Heart right ventricle (tissue), 16 donors: ENCODE data around the gene TMIE. TPM values are rescaled to one million over a fixed set of nuclear protein-coding genes. Genes with fewer than 3 reads are reported as not detected.

Source experiments
- ATAC-seq, 8 donors: fragments of 200-7000 bp; cut with Tn5 transposase; one replicate each; pipeline ENCODE4 v1.9.1; 2020; ENCODE audit warnings: mild to moderate bottlenecking in 8 of 8, moderate library complexity in 8 of 8, moderate number of reproducible peaks in 1 of 8
- DNase-seq, 2 donors: peaks; one replicate each; pipeline ENCODE4 v3.0.0-alpha.2; 2020
- H3K27ac ChIP-seq, 10 donors: fragments of 200-600 bp; sonication (generic) in 2 of 10; one replicate each; pipeline versions ENCODE4 v1.5.0 to v1.8.0; 2020 to 2022; ENCODE audit warnings: mild to moderate bottlenecking in 3 of 10
- H3K27me3 ChIP-seq, 7 donors: fragments of 200-600 bp; one replicate each; pipeline ENCODE4 v1.8.0; 2021 to 2022; ENCODE audit warnings: mild to moderate bottlenecking in 2 of 7
- H3K36me3 ChIP-seq, 9 donors: fragments of 200-600 bp; sonication (generic) in 1 of 9; one replicate each; pipeline versions ENCODE4 v1.5.0 to v1.8.0; 2020 to 2022; ENCODE audit warnings: mild to moderate bottlenecking in 2 of 9
- H3K4me1 ChIP-seq, 9 donors: fragments of 200-600 bp; sonication (generic) in 1 of 9; one replicate each; pipeline versions ENCODE4 v1.5.0 to v1.8.0; 2020 to 2022; ENCODE audit warnings: mild to moderate bottlenecking in 4 of 9
- H3K4me3 ChIP-seq, 10 donors: fragments of 200-600 bp; sonication (generic) in 2 of 10; one replicate each; pipeline versions ENCODE4 v1.5.0 to v1.8.0; 2020 to 2022; ENCODE audit warnings: mild to moderate bottlenecking in 7 of 10, moderate library complexity in 2 of 10
- H3K9me3 ChIP-seq, 11 donors: fragments of 200-600 bp in 10 of 11; sonication (generic) in 2 of 11; one replicate each; pipeline versions ENCODE4 v1.5.0 to v1.8.0; 2013 to 2022; ENCODE audit warnings: mild to moderate bottlenecking in 2 of 11, control low read depth in 1 of 11, moderate library complexity in 1 of 11
- WGBS, 2 donors: extraction: QIAGEN DNeasy Blood & Tissue Kit; methylation state at CpG; one replicate each; pipeline ENCODE4 v1.1.7; 2013; ENCODE audit warnings: inconsistent platforms in 1 of 2; 5-methylcytosine and 5-hydroxymethylcytosine counted together
- intact Hi-C, 10 donors: fragments of 100-400 bp; cut with DNase I; formaldehyde crosslinking; loops; one replicate each; pipeline versions ENCODE4 v1.11.1 to v1.14.2; 2022
- polyA plus RNA-seq, 2 donors: library from polyadenylated mRNA; stranded (reverse); fragments of 200-250 nt; gene quantifications; one replicate each; pipeline ENCODE4 v1.2.3, GENCODE V29; 2013
- total RNA-seq, 10 donors: library from RNA; stranded (reverse); fragmentation: NEBNext Ultra II Directional in 3 of 10; extraction: Animal tissue kit (Norgen Biotek cat#: 25700) in 3 of 10; gene quantifications; one replicate each; pipeline versions ENCODE4 v1.2.1 to v1.2.4, GENCODE V29; 2021 to 2023
- TF ChIP-seq, protein P1 (sequence below), 9 donors: fragments of 200-600 bp; sonication (generic) in 2 of 9; IDR thresholded peaks; one replicate each; pipeline versions ENCODE4 v1.5.0 to v1.8.0; 2021 to 2022; ENCODE audit warnings: antibody characterized with exemption in 9 of 9, mild to moderate bottlenecking in 5 of 9, moderate library complexity in 1 of 9
- donor health status: Arrhythmogenic right ventricular cardiomyopathy.
- donor health status: ischemic (EF 13 %, LVEDD 7.1; RV severe dilation, severe dysfunction).
- donor health status: healthy with polysubstance abuse.
- donor health status: DM: no; HTN: yes; CAD: no.
- donor health status: DM: no; HTN: no; CAD: no.
- donor health status: ischemic (EF 25% LVEDD 6.9; RV normal size, moderate dysfunction).
- donor health status: ischemic (EF 25% LVEDD 5.7; RV mildly dilated, moderate dysfunction).
- donor health status: healthy.
- donor health status: DM: yes; HTN: yes; CAD: no.
- donor health status: Ischemic cardiomyopathy.
- donor health status: ischemic (EF 35%, LVEDD 5.7; RV mildly dilated, moderate dysfunction).
- donor health status: nonischemic (EF 11% LVEDD 7.7; RV severe dilation, severe dysfunction).
- donor health status: DM: yes; HTN: yes; CAD: no.
- donor health status: PGD.
- donor health status: ischemic (EF 29% LVEDD 5.4; RV normal size, mild dysfunction).
- donor health status: nonischemic (EF 23%, LVEDD 6.1; RV moderate dilation, normal function).

TMIE gene
- total and polyA plus RNA-seq, 12 donors: 0.21 to 1.2 (median 0.48) TPM; not detected in 1

DNA sequence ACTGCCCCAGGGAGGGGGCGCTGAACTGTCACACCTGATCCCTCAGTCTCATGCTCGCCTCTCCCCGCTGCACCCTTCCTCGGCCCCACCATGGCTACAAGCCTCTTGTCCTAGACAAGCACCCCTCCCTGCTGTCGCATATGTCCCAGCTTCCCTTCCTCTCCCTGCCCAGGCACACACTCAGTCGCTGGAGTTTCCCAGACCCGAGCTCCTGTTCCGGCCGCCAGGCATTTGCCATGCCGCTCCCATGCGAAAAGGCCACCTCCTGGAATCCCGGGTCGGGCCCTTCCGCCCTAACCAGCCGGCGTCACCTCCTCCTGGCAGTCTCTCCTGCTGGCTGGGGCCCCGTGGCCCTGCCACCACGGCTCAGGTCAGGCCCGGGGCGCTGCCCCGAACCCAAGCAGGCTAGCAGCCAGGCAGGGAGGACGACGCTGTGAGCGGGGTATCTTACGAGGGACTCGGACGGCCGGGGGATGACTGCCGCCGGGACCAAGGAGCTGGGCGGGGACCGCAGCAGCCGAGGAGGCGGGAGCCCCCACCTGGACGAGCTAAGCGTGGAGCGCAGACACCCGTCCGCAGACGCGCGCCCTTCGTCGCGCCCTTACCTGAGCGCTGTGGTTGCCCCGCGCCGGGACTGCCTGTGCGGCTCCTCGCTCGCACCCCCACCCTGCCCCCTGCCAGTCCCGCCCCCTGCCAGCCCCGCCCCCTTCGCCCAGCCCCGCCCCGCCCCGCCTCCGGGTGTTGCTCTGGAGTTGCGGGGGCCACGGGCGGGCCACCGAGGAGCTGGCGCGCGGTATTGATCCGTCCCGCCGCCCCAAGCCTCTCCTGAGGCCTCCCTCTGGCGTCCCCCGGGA is 7.9 kb upstream of the TMIE start, which contains the start of gene ALS2CL:
TSS of gene ALS2CL (minus strand) at position 642 of the 854 bp plus-strand sequence. CDS start 4,239 bp downstream, outside the sequence.
- TF ChIP-seq, protein P1, sequence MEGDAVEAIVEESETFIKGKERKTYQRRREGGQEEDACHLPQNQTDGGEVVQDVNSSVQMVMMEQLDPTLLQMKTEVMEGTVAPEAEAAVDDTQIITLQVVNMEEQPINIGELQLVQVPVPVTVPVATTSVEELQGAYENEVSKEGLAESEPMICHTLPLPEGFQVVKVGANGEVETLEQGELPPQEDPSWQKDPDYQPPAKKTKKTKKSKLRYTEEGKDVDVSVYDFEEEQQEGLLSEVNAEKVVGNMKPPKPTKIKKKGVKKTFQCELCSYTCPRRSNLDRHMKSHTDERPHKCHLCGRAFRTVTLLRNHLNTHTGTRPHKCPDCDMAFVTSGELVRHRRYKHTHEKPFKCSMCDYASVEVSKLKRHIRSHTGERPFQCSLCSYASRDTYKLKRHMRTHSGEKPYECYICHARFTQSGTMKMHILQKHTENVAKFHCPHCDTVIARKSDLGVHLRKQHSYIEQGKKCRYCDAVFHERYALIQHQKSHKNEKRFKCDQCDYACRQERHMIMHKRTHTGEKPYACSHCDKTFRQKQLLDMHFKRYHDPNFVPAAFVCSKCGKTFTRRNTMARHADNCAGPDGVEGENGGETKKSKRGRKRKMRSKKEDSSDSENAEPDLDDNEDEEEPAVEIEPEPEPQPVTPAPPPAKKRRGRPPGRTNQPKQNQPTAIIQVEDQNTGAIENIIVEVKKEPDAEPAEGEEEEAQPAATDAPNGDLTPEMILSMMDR (IDR thresholded peaks at IDR 0.05): no peak
- Histone ChIP-seq H3K27ac (peak within 1 kb of the TSS; percentile 90 to 99 (median 93)), H3K4me3 (peak within 1 kb of the TSS; percentile 61 to 95 (median 86)), H3K36me3 (peaks cover 0 to 11% (median 3%) of the 10 kb centered on the region in 9 donors), H3K9me3 (no peaks in the 10 kb centered on the region), H3K4me1 (peaks cover 60 to 90% (median 81%) of the 10 kb centered on the region in 9 donors), H3K27me3 (peaks cover 0 to 8% (median 0%) of the 10 kb centered on the region in 7 donors)
- intact Hi-C loops: loop anchor here in 2 of 10 donors (10.0 kb wide), 2 partner anchors 128 to 208 kb away; partner anchors contain the start of gene LRRC2 (in 1 of the 2)
- ATAC-seq: peak; percentile 60 to 79 (median 63)
- WGBS, 2 donors: 1% methylated on average over 56 to 69 of the region's 71 CpGs
- peak; percentile 64 to 69 for DNase-seq

DNA sequence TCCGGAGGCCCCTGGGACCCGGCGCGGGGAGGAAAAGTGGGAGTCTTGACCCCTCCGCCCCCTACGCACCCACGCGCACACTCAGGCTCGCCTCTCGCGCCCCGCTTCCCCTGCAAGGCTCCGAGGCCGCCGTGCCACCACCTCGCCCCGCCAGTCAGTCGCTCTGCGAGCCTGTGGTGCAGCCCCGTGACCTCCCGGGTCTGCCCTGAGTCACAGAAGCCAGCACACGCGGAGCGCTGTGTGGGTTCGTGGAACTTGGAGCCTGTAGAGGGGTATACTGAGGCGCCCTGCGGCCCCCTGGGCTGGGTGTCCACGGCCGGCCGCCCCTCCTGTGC is 7.3 kb upstream of the TMIE start:
- TF ChIP-seq, protein P1 (IDR thresholded peaks at IDR 0.05): no peak
- peaks cover 60 to 87% (median 79%) of the 10 kb centered on the region in 9 donors for H3K4me1 ChIP-seq
- H3K4me3 ChIP-seq: peak overlapping the region; percentile 61 to 95 (median 86)
- H3K27ac ChIP-seq: peak overlapping the region; percentile 90 to 99 (median 93)
- peaks cover 0 to 5% (median 0%) of the 10 kb centered on the region in 9 donors for H3K36me3 ChIP-seq
- peaks cover 0 to 8% (median 0%) of the 10 kb centered on the region in 7 donors for H3K27me3 ChIP-seq
- WGBS, 2 donors: 13 to 36% methylated on average over 26 to 29 of the region's 30 CpGs
- DNase-seq: no peak
- H3K9me3 ChIP-seq: no peaks in the 10 kb centered on the region
- intact Hi-C loops: loop anchor here in 2 of 10 donors (2.0 to 10.0 kb wide), 3 partner anchors 29 to 209 kb away; partner anchors contain the start of gene LRRC2 (in 1 of the 2)
- ATAC-seq: peak in 7 of 8 donors; percentile 0 to 19 (median 1)

DNA sequence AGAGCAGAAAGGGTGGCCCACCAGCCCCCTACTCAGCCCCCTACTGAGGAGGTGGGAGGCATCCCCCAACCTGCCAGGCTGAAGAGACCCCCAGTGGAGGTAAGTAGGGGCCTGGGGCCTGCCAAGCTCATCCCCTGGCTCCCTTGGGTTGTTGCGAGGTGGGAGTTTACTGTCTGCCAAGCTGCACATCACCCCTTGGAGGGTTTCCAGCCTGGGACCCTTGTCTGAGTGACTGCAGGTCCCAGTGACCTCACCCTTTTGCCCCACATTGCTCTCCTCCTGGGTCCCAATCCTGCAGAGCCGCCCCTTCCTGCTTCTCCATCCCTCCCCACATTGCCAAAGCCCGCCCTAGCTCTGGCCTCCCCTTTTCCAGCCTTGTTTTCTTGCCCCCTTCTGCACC is 6.7 kb upstream of the TMIE start:
- intact Hi-C loops: loop anchor here in 2 of 10 donors (2.0 to 10.0 kb wide), 3 partner anchors 30 to 210 kb away; partner anchors contain the start of gene LRRC2 (in 1 of the 2)
- Histone ChIP-seq H3K36me3 (no peaks in the 10 kb centered on the region), H3K4me3 (peak overlapping the region in 1 of 10 donors; percentile 92), H3K27me3 (peaks cover 0 to 8% (median 0%) of the 10 kb centered on the region in 7 donors), H3K9me3 (no peaks in the 10 kb centered on the region), H3K4me1 (peaks cover 61 to 89% (median 79%) of the 10 kb centered on the region in 9 donors), H3K27ac (peak overlapping the region; percentile 76 to 99 (median 92))
- WGBS, 2 donors: 96 to 100% methylated on average over 3 of the region's 3 CpGs
- TF ChIP-seq, protein P1 (IDR thresholded peaks at IDR 0.05): no peak
- DNase-seq (no peak), ATAC-seq (no peak)
